AG04450 (cell line): Measurements from ENCODE around the gene CALHM2. TPM values are rescaled to one million over a fixed set of nuclear protein-coding genes. Genes with fewer than 3 reads are reported as not detected.

Experiments
- CTCF ChIA-PET: fragments of 300-600, 350-600 bp; formaldehyde crosslinking; extraction: SDS; loops from one replicate; lab custom pipeline; 2022; ENCODE audit warnings: antibody characterized with exemption, inconsistent platforms; lab: Charles Lee
- POLR2A ChIA-PET: fragments of 350-600 bp; formaldehyde crosslinking; extraction: SDS; loops from one replicate; lab custom pipeline; 2021; ENCODE audit warnings: antibody characterized with exemption, inconsistent platforms; lab: Yijun Ruan, JAX
- DNase-seq: peaks from one replicate; pipeline ENCODE4 v3.0.0-alpha.2; 2011; ENCODE audit warnings: low read depth, low spot score
- H3K27ac ChIP-seq: one replicate; pipeline ENCODE4 v1.5.1; 2012; ENCODE audit warnings: low read depth, low read length, control low read depth
- H3K27me3 ChIP-seq: one replicate; pipeline ENCODE4 v1.6.0; 2012; ENCODE audit warnings: low read length; ENCODE audit not compliant: control insufficient read depth, insufficient read depth
- H3K4me3 ChIP-seq: 2 replicates; pipeline ENCODE4 v1.5.1; 2011; ENCODE audit warnings: mild to moderate bottlenecking, low read depth, low read length, control low read depth
- H3K9me3 ChIP-seq: 2 replicates; pipeline ENCODE4 v1.5.1; 2012; ENCODE audit warnings: low read length; ENCODE audit not compliant: control insufficient read depth, insufficient read depth
- polyA plus RNA-seq: library from polyadenylated mRNA; depleted of rRNA; stranded (reverse); fragments of >200 nt; gene quantifications from 2 replicates; pipeline ENCODE4 v1.2.3, GENCODE V29; 2011
- TF ChIP-seq, protein P1 (sequence below): IDR thresholded peaks from 2 replicates; pipeline ENCODE4 v1.5.1; 2011; ENCODE audit warnings: low read depth, low read length, control low read depth, inconsistent platforms

CALHM2 gene
- polyA plus RNA-seq, 1 experiment: 9.2 TPM

DNA sequence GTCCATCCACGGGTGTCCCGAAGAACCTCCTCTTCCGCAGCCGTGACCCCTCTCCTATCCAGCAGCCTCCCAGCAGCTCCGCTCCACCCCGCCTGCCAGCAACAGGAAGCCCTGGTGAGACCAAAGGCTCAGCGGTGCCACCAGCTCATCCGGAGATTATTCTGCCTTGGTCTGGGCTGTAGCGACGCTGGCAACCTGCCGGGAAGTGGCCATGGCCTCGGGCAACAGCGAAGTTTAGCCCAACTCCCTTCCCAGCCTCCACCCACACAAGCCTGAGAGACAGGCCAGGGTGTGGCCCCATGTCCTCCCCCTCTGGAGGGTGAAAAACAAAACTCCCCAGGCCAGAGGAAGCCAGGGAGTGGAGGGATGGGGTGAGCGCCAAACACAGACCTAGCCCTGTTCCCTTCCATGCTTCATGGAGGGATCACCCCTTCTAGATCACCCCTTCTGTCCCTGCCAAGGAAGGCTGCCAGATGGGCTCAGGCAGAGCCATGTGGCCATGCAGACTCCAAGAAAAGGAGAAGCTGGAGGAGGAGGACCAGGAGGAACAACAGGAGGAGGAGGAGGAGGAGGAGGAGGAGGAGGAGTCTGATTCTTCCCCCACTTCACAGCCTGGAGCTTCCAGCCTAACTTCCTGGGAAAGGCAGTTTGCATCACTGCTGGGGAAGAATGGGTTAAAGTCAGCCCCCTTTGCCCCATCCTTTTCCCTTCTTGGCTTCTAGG lies 918 bp downstream of the CALHM2 start:
- ChIA-PET CTCF (interaction anchor here (0.5 kb wide), 1 partner anchor 62 kb away, joined by 3 read pairs; no protein-coding TSS in a partner anchor), POLR2A (interaction anchor here (0.6 to 2.2 kb wide), 2 partner anchors 15 to 40 kb away, joined by 3 to 4 read pairs; no protein-coding TSS in a partner anchor)
- DNase-seq: no peak
- TF ChIP-seq, protein P1, sequence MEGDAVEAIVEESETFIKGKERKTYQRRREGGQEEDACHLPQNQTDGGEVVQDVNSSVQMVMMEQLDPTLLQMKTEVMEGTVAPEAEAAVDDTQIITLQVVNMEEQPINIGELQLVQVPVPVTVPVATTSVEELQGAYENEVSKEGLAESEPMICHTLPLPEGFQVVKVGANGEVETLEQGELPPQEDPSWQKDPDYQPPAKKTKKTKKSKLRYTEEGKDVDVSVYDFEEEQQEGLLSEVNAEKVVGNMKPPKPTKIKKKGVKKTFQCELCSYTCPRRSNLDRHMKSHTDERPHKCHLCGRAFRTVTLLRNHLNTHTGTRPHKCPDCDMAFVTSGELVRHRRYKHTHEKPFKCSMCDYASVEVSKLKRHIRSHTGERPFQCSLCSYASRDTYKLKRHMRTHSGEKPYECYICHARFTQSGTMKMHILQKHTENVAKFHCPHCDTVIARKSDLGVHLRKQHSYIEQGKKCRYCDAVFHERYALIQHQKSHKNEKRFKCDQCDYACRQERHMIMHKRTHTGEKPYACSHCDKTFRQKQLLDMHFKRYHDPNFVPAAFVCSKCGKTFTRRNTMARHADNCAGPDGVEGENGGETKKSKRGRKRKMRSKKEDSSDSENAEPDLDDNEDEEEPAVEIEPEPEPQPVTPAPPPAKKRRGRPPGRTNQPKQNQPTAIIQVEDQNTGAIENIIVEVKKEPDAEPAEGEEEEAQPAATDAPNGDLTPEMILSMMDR: no peak
- Histone ChIP-seq H3K4me3 (peak overlapping the region; percentile 73), H3K9me3 (no peaks in the 10 kb centered on the region; the same call in 1 of the 2 replicates), H3K27me3 (no peaks in the 10 kb centered on the region), H3K27ac (no peak overlapping the region)

DNA sequence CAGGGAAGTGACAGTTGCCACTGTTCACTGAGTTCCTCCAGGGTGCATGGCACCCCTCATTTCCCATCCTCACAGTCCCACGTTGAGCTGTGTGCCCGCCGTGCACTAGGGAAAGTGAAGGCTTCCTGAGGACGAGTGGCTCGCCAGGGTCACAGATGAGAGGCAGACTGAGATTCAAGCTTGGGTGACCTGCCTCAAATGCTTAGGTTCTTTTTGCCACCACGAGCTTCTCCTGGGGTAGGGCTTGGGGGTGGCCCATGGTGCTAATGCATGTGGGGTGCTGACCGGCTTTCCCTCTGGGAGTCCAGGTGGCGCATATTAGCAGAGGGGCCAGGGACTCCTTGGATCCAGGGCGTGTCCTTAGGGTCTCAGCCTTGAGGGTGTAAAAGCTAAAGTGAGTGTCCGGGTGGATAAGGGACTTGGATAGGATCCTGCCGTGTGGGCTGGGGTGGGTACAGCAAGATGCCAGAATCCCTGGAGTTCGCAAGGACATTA lies 1.9 kb downstream of the CALHM2 start:
- POLR2A ChIA-PET: no interaction called here
- no peaks in the 10 kb centered on the region; the same call in 1 of the 2 replicates for H3K9me3 ChIP-seq
- no peaks in the 10 kb centered on the region for H3K27me3 ChIP-seq
- H3K27ac ChIP-seq: no peak overlapping the region
- CTCF ChIA-PET: interaction anchor here (1.3 kb wide), 1 partner anchor 35 kb away, joined by 6 read pairs; no protein-coding TSS in a partner anchor
- DNase-seq: no peak
- no peak overlapping the region for H3K4me3 ChIP-seq
- TF ChIP-seq, protein P1: no peak

DNA sequence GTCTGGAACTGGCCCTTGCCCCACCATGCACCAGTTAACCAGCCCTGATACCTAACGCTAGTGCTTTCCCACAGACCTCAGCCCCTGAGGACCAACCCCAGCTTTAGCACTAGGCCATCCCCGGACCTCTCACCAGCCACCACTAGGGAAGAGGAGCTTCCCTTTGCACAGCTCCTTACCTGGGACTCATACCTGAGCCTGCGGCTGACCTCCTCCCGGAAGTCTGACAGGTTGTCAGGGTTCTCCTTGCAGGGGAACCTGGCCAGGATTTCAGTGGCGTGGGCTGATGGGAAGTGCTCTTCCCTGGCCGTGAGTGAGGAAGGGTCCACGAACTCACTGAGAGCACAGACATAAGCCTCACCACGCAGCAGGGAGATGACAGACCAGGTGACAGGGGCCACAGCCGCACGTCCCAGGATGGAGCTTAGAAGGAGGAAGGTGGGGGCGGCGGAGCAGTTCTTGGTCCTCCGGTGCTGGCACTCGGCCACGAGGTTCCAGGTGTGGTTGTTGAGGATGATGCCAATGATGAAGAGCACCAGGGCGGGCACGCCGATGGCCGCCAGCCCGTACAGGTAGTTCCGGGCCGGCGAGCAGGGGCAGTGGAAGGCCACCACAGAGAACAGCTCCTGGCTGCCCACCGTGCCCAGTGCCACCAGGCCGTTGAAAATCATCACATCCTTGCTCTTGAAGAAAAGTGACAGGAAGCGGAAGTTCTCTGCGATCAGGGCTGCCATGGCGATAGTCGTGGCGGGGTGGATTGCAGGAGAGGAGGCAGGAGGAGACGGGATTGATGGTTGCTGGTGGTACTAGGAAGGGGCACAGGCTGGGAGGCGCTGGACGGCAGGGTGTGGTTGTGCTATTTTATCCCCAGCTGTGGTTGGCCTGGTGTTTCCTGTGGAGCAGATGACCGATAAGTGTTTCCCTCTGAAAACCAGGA lies 2.7 kb downstream of the CALHM2 start:
- no peak for DNase-seq
- Histone ChIP-seq H3K27me3 (no peaks in the 10 kb centered on the region), H3K27ac (no peak overlapping the region), H3K4me3 (no peak overlapping the region), H3K9me3 (no peaks in the 10 kb centered on the region; the same call in 1 of the 2 replicates)
- ChIA-PET CTCF (interaction anchor here (1.3 kb wide), 1 partner anchor 36 kb away, joined by 6 read pairs; no protein-coding TSS in a partner anchor), POLR2A (interaction anchor here (0.6 to 0.7 kb wide), 2 partner anchors 20 to 55 kb away, joined by 4 read pairs; no protein-coding TSS in a partner anchor)
- TF ChIP-seq, protein P1: no peak

DNA sequence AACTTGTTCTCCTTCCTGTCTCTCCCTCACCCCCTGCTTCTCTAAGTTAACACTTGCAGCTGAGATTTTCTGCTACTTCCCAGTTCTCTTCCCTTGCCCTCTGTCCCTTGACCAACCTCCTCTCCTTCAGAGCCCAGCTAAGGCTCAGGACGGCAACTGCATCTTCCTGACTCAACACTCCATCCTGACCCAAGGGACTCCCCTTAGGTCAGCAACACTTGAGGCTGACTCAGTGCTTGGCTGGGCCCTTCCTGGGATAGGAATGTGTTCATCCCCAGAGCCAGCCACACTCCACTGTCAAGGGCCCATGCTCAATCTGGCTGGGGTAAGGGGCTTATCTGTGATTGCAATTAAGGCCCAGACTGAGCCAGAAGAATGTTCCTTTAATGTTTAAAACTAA lies 3.4 kb downstream of the CALHM2 start:
- Histone ChIP-seq H3K27me3 (no peaks in the 10 kb centered on the region), H3K4me3 (no peak overlapping the region), H3K27ac (no peak overlapping the region), H3K9me3 (no peaks in the 10 kb centered on the region; the same call in 1 of the 2 replicates)
- ChIA-PET CTCF (no interaction called here), POLR2A (interaction anchor here (0.6 to 0.7 kb wide), 2 partner anchors 19 to 56 kb away, joined by 4 read pairs; no protein-coding TSS in a partner anchor)
- TF ChIP-seq, protein P1: no peak
- peak; percentile 43 for DNase-seq
